ENCODE results near the gene RNF152.

- TF ChIP-seq EZH2 (IDR thresholded peaks at IDR 0.05): no peak
- TF ChIP-seq POLR2AphosphoS5 (IDR thresholded peaks at IDR 0.05; ENCODE audit: borderline replicate concordance, low read depth, low read length): no peak
- no peak for TF ChIP-seq FOXP2 (optimal IDR thresholded peaks at IDR 0.05; ENCODE audit: control extremely low read depth, extremely low read length, insufficient read depth)
Measured at GRCh38 chr18:61771861-61772260, 120.9 kb downstream of the RNF152 start.
